HG03175 (cell line): ENCODE results near the gene LACTBL1.

Source experiments
- ATAC-seq: cut with Tn5 transposase; IDR thresholded peaks from one replicate; pipeline ENCODE4 v1.9.1; 2021; ENCODE audit warnings: mild to moderate bottlenecking, moderate library complexity; ENCODE audit not compliant: unreplicated experiment

LACTBL1 gene

DNA sequence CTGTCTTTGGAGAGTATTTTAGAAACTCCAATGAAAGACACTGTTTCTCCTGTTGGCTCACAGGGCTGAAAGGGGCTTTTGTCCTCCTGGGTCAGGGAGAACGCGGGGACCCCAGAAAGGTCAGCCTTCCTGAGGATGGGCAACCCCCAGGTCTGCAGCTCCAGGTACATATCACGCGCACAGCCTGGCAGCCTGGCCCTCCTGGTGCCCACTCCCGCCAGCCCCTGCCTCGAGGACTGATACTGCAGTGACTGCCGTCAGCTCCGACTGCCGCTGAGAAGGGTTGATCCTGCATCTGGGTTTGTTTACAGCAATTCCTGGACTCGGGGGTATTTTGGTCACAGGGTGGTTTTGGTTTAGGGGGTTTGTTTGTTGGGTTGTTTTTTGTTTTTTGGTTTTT, 58.5 kb downstream of the LACTBL1 start:
- ATAC-seq, result no peak

- ATAC-seq, result no peak
These were observed 59.1 kb downstream of the LACTBL1 start for GRCh38 chr1:22913421-22914141.

DNA sequence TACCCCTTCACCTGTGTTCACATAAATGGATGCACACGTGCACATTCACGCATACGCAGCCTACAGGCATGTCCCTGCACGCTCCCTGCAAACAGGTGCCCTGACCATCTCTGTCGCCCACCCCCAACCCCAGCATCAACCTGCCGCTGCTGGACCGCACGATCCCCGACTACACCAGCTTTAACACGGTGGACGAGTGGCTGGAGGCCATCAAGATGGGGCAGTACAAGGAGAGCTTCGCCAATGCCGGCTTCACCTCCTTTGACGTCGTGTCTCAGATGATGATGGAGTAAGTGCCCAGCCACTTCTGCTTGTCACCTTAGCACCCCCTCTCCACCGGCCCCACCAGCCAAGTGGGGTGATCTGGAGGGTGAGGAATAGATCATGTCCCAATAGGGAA, 60.4 kb downstream of the LACTBL1 start:
- no peak for ATAC-seq

DNA sequence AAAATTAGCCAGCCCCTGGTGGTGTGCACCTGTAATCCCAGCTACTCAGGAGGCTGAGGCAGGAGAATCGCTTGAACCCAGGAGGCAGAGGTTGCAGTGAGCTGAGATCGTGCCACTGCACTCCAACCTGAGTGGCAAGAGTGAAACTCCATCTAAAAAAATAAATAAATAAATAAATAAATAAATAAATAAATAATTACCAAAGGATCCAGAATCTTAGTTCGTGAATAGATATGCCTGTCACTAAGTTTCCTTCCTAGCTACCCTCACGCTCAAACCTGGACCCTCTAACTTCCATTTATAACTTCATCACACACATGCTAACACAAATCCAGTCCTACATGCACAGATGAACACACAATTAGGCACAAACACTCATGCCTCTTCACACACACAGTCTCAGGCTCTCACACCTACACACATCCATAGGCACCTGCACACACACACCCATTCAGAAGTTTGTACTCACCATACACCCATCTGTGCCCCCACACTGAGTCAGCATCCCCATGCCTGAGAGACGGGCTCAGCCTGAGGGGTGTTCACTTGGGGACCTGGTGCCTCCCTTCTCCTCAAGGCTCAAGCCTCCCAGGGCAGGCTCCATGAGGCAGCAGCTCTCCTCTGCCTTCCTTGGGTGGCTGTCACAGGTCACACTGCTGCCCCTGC, 61.5 kb downstream of the LACTBL1 start:
- ATAC-seq, result no peak

GRCh38 chr1:22910286-22910685, 62.4 kb downstream of the LACTBL1 start:
- ATAC-seq, result no peak

GRCh38 chr1:22908880-22909426, 63.7 kb downstream of the LACTBL1 start:
- no peak for ATAC-seq

GRCh38 chr1:22907528-22907927, 65.1 kb downstream of the LACTBL1 start:
- no peak for ATAC-seq

DNA sequence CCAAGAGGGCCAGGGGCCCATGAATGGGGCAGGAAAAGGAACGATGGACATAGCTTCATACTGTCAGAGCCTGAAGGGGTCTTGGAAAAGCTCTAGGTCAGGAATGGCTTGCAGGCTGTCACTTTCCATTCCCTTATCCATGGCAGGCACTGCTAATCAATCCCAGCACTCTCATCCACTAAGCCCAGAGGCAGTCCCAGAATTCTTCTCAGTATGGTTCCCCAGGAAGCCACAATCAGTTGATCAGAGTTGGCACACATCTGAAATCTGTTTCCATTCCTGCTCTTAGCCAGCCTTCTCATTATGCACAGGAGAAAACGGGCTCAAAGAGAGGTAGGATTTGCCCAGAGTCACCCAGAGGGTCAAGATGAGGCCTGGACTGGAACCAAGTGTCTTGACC, 65.7 kb downstream of the LACTBL1 start:
- ATAC-seq, result no peak

DNA sequence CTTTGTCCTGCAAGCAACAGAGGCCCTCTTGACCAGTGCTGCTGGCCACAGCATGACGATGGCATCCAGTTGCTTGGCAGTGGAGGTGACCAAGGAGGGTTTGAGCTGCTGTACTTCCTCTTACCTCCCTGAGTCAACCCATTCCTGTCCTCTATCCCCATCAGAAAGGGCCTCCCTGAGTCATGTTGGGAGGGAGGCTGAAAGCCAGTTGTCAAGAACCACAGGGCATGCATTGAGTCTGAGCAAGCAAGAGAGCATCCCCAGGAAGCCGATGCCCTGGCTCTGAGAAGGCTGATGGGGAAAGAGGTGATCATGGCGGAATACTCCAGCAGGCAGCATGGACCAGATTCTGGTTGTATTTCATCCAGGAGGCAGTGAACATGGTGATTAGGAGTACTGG, 69.6 kb downstream of the LACTBL1 start:
- no peak for ATAC-seq
